HG03565 (cell line): Measurements from ENCODE around the gene RBM19.
"Not testable (repeated sequence)": the region's sequence is repeated elsewhere in the genome, so short reads cannot be mapped to it uniquely, and the experiment has no call there.

Experiments
- ATAC-seq: cut with Tn5 transposase; IDR thresholded peaks from one replicate; pipeline ENCODE4 v1.9.1; 2021; ENCODE audit warnings: mild to moderate bottlenecking, moderate library complexity; ENCODE audit not compliant: unreplicated experiment

The RBM19 gene

GRCh38 chr12:113906411-113907200 lies 59.5 kb downstream of the RBM19 start:
- no peak for ATAC-seq

- no peak for ATAC-seq
Measured at GRCh38 chr12:113905829-113906228, 60.3 kb downstream of the RBM19 start.

- ATAC-seq = no peak
Measured at GRCh38 chr12:113903381-113903863, 62.7 kb downstream of the RBM19 start.

- ATAC-seq = not testable (repeated sequence)
Measured at GRCh38 chr12:113901319-113901718, 64.8 kb downstream of the RBM19 start.

GRCh38 chr12:113900716-113901115 lies 65.4 kb downstream of the RBM19 start:
- ATAC-seq = no peak

GRCh38 chr12:113899561-113900471 lies 66.3 kb downstream of the RBM19 start:
- ATAC-seq = no peak

- ATAC-seq = no peak
Measured at GRCh38 chr12:113899042-113899560, 67.0 kb downstream of the RBM19 start.

GRCh38 chr12:113898466-113898865 lies 67.7 kb downstream of the RBM19 start:
- no peak for ATAC-seq

GRCh38 chr12:113897406-113897805 lies 68.7 kb downstream of the RBM19 start:
- no peak for ATAC-seq

- no peak for ATAC-seq
Measured at GRCh38 chr12:113896841-113897240, 69.3 kb downstream of the RBM19 start.

GRCh38 chr12:113896194-113896593 lies 69.9 kb downstream of the RBM19 start:
- ATAC-seq = no peak

- ATAC-seq = no peak
Measured at GRCh38 chr12:113895176-113895575, 70.9 kb downstream of the RBM19 start.

GRCh38 chr12:113894697-113895096 lies 71.4 kb downstream of the RBM19 start:
- ATAC-seq = no peak

GRCh38 chr12:113893221-113893620 lies 72.9 kb downstream of the RBM19 start:
- ATAC-seq = no peak

- no peak for ATAC-seq
Measured at GRCh38 chr12:113892556-113892955, 73.6 kb downstream of the RBM19 start.

GRCh38 chr12:113891739-113892520 lies 74.2 kb downstream of the RBM19 start:
- no peak for ATAC-seq

GRCh38 chr12:113891167-113891692 lies 74.9 kb downstream of the RBM19 start:
- no peak for ATAC-seq

GRCh38 chr12:113889891-113890581 lies 76.1 kb downstream of the RBM19 start:
- ATAC-seq = no peak

- no peak for ATAC-seq
Measured at GRCh38 chr12:113889076-113889475, 77.0 kb downstream of the RBM19 start.

GRCh38 chr12:113888435-113888834 lies 77.7 kb downstream of the RBM19 start:
- no peak for ATAC-seq
